Spleen (tissue), 7 donors: ENCODE measurements around the gene ARHGAP6.

Experiments
- POLR2AphosphoS5 ChIP-seq, 3 donors: sonication (generic); formaldehyde crosslinking; IDR thresholded peaks; one replicate each; pipeline ENCODE4 v1.5.1; 2017; ENCODE audit warnings: antibody characterized with exemption in 3 of 3
- TF ChIP-seq, protein P1 (sequence below), 11 experiments: fragments of 200-600 bp in 7 of 11; fragments of 450-650 bp in 4 of 11; sonication (generic) in 4 of 11; IDR thresholded peaks in 8 of 11; conservative IDR thresholded peaks in 3 of 11; 1 replicate in 7 of 11; 2 replicates in 4 of 11; pipeline versions ENCODE4 v1.4.0 to v1.8.0; 2016 to 2021; ENCODE audit warnings: antibody characterized with exemption in 11 of 11, inconsistent platforms in 4 of 11, mild to moderate bottlenecking in 1 of 11
- donor health status: DM: no; HTN: no; CAD: no; lungs with moderate emphysema.
- donor health status: DM: no; HTN: no; CAD: no.
- donor health status: DM: no; HTN: no; CAD: no.

DNA sequence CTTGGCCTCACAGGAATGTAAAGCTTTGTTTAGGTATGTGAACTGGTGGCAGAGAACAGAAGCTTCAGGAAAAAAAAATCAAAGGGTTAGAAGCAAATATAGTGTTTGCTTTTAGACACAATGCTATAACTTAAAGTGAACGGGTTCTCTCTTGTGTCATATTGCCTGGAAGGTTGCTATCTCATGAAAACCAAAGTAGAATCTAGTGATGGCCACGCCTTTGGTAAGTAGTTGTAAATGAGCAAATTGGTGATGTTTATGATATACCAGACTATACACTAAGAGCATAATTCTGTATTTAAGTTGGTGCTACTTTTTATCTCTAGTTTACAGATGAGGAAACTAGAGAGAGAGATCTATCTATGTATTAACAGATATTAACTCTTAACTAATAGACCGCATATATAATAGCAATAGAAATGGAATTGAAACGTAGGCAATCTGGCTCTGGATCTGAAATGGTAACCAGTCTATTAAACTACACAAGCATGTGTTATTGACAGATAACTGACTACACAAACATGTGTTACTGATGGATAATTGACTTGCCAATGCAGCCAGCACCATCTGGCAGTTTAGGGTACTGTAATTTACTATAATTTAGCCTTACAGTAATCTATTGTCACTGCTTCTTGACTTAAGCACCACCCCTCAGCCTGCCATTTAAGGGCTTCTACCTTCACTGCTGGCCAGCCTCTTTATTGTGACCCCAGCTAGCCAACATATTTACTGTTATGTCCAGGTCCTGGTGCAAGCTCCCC, 513.7 kb downstream of the ARHGAP6 start:
- TF ChIP-seq, protein P1, sequence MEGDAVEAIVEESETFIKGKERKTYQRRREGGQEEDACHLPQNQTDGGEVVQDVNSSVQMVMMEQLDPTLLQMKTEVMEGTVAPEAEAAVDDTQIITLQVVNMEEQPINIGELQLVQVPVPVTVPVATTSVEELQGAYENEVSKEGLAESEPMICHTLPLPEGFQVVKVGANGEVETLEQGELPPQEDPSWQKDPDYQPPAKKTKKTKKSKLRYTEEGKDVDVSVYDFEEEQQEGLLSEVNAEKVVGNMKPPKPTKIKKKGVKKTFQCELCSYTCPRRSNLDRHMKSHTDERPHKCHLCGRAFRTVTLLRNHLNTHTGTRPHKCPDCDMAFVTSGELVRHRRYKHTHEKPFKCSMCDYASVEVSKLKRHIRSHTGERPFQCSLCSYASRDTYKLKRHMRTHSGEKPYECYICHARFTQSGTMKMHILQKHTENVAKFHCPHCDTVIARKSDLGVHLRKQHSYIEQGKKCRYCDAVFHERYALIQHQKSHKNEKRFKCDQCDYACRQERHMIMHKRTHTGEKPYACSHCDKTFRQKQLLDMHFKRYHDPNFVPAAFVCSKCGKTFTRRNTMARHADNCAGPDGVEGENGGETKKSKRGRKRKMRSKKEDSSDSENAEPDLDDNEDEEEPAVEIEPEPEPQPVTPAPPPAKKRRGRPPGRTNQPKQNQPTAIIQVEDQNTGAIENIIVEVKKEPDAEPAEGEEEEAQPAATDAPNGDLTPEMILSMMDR (IDR thresholded peaks at IDR 0.05 in 8 of 11, conservative IDR thresholded peaks at IDR 0.05 in 3 of 11): no peak
- TF ChIP-seq POLR2AphosphoS5 (IDR thresholded peaks at IDR 0.05): no peak
